ENCODE results near the gene SOAT2.
"Not testable (repeated sequence)": the region's sequence is repeated elsewhere in the genome, so short reads cannot be mapped to it uniquely, and the experiment has no call there.

Gene SOAT2

GRCh38 chr12:53147653-53148052, 44.4 kb downstream of the SOAT2 start:
- no peak for DNase-seq (ENCODE audit: low read depth)

- no peak for DNase-seq (ENCODE audit: low read depth)
Observed at GRCh38 chr12:53151039-53151438, 47.8 kb downstream of the SOAT2 start.

GRCh38 chr12:53152390-53152789, 49.1 kb downstream of the SOAT2 start:
- DNase-seq (ENCODE audit: low read depth): no peak

- peak; percentile 92 for DNase-seq (ENCODE audit: low read depth)
Observed at GRCh38 chr12:53159195-53159839, 56.0 kb downstream of the SOAT2 start.

- no peak for DNase-seq (ENCODE audit: low read depth)
Observed at GRCh38 chr12:53160000-53160399, 56.7 kb downstream of the SOAT2 start.

GRCh38 chr12:53160673-53161072, 57.4 kb downstream of the SOAT2 start:
- no peak for DNase-seq (ENCODE audit: low read depth)

GRCh38 chr12:53161119-53161911, 58.0 kb downstream of the SOAT2 start:
- no peak for DNase-seq (ENCODE audit: low read depth)

GRCh38 chr12:53163008-53163407, 59.7 kb downstream of the SOAT2 start:
- not testable (repeated sequence) for DNase-seq (ENCODE audit: low read depth)

- no peak for DNase-seq (ENCODE audit: low read depth)
Observed at GRCh38 chr12:53166837-53167236, 63.6 kb downstream of the SOAT2 start.

GRCh38 chr12:53169644-53170043, 66.4 kb downstream of the SOAT2 start:
- no peak for DNase-seq (ENCODE audit: low read depth)

GRCh38 chr12:53170215-53170614, 66.9 kb downstream of the SOAT2 start:
- DNase-seq (ENCODE audit: low read depth): no peak

- no peak for DNase-seq (ENCODE audit: low read depth)
Observed at GRCh38 chr12:53170876-53171724, 67.8 kb downstream of the SOAT2 start.

- no peak for DNase-seq (ENCODE audit: low read depth)
Observed at GRCh38 chr12:53171725-53172329, 68.5 kb downstream of the SOAT2 start.

GRCh38 chr12:53172352-53172751, 69.1 kb downstream of the SOAT2 start:
- DNase-seq (ENCODE audit: low read depth): no peak

GRCh38 chr12:53173085-53173715, 69.9 kb downstream of the SOAT2 start:
- no peak for DNase-seq (ENCODE audit: low read depth)
